ENCODE measurements around the gene CDH16. TPM values are rescaled to one million over a fixed set of nuclear protein-coding genes. Genes with fewer than 3 reads are reported as not detected.

CDH16 gene
- total and polyA plus RNA-seq, 2 experiments from 2014 or later = 3.2 to 4.4 TPM

DNA sequence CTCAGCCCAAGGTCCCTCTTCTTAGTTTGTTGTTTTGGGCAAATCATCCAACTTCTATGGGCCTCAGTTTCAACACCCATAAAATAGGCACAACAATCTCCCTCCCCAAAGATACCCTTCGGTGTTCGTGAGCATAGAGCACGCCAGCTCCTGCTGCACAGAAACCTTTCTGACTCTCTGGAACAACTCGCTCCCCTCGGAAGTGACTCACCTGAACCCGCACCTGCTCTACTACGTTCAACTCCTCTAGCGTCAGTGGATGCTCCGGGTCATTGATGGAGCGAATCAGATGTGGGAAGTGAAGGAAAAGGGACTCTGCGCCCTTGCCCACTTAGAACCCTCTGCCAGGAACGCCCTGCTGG lies 15.1 kb upstream of the CDH16 start:
- DNase-seq (ENCODE audit: low spot score) = peak; percentile 48
- H4K20me1 ChIP-seq (ENCODE audit: insufficient read depth, poor library complexity, severe bottlenecking) = no peaks in the 10 kb centered on the region
- TF ChIP-seq, protein P1, sequence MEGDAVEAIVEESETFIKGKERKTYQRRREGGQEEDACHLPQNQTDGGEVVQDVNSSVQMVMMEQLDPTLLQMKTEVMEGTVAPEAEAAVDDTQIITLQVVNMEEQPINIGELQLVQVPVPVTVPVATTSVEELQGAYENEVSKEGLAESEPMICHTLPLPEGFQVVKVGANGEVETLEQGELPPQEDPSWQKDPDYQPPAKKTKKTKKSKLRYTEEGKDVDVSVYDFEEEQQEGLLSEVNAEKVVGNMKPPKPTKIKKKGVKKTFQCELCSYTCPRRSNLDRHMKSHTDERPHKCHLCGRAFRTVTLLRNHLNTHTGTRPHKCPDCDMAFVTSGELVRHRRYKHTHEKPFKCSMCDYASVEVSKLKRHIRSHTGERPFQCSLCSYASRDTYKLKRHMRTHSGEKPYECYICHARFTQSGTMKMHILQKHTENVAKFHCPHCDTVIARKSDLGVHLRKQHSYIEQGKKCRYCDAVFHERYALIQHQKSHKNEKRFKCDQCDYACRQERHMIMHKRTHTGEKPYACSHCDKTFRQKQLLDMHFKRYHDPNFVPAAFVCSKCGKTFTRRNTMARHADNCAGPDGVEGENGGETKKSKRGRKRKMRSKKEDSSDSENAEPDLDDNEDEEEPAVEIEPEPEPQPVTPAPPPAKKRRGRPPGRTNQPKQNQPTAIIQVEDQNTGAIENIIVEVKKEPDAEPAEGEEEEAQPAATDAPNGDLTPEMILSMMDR (IDR thresholded peaks at IDR 0.05; ENCODE audit: poor library complexity) = no peak
- TF ChIP-seq EZH2 (IDR thresholded peaks at IDR 0.05; ENCODE audit: borderline replicate concordance) (no peak), EZH2phosphoT487 (IDR thresholded peaks at IDR 0.05; ENCODE audit: low read depth, severe bottlenecking, unreplicated experiment) (no peak)
- H3K4me2 ChIP-seq = peak overlapping the region; percentile 99
- peaks cover 22% of the 10 kb centered on the region for H3K4me1 ChIP-seq (ENCODE audit: insufficient read depth)
- H2AFZ ChIP-seq = peak overlapping the region; percentile 89
- 8% methylated on average over 12 of the region's 12 CpGs for WGBS (ENCODE audit: low lambda C conversion rate, missing lambda C conversion rate)
- no peaks in the 10 kb centered on the region for H3K9me2 ChIP-seq (replicated peaks; ENCODE audit: insufficient read depth)
- H3K27me3 ChIP-seq = no peaks in the 10 kb centered on the region
- H3K36me3 ChIP-seq (replicated peaks; ENCODE audit: insufficient read depth, low read depth) = no peaks in the 10 kb centered on the region
- no peaks in the 10 kb centered on the region for H3K9me3 ChIP-seq (ENCODE audit: low read depth)
- peak overlapping the region; percentile 69 for H3K4me3 ChIP-seq
- peaks cover 52% of the 10 kb centered on the region for H3K79me2 ChIP-seq
- peak overlapping the region; percentile 98 for H3K27ac ChIP-seq

DNA sequence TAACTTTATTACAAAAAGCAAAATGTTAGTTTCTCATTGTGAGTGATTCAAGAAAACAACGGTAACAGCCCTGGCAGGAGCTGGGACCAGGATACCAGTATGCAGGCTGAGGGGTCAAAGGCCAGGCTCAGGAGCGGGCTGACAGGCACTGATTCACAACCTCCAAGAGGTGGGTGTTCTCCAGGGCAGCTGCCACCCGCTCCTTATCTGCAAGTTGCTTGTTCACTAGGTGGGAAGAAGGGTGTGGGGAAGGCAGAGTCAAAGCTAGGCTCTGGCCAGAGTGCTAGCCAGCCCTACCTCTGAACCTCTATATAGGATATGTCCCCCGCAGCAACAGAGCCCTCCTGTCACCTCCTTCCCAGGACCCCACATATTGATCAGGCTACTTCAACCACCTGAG lies 13.4 kb upstream of the CDH16 start:
- Histone ChIP-seq H3K4me2 (no peak overlapping the region), H3K27ac (no peak overlapping the region), H3K4me3 (no peak overlapping the region), H3K36me3 (replicated peaks; ENCODE audit: insufficient read depth, low read depth) (no peaks in the 10 kb centered on the region), H3K27me3 (no peaks in the 10 kb centered on the region), H3K9me2 (replicated peaks; ENCODE audit: insufficient read depth) (no peaks in the 10 kb centered on the region), H4K20me1 (ENCODE audit: insufficient read depth, poor library complexity, severe bottlenecking) (no peaks in the 10 kb centered on the region), H3K4me1 (ENCODE audit: insufficient read depth) (peaks cover 22% of the 10 kb centered on the region), H2AFZ (no peak overlapping the region), H3K9me3 (ENCODE audit: low read depth) (no peaks in the 10 kb centered on the region), H3K79me2 (peaks cover 40% of the 10 kb centered on the region)
- no peak for DNase-seq (ENCODE audit: low spot score)
- no peak for TF ChIP-seq EZH2phosphoT487 (IDR thresholded peaks at IDR 0.05; ENCODE audit: low read depth, severe bottlenecking, unreplicated experiment)
- 93% methylated on average over 4 of the region's 4 CpGs for WGBS (ENCODE audit: low lambda C conversion rate, missing lambda C conversion rate)

DNA sequence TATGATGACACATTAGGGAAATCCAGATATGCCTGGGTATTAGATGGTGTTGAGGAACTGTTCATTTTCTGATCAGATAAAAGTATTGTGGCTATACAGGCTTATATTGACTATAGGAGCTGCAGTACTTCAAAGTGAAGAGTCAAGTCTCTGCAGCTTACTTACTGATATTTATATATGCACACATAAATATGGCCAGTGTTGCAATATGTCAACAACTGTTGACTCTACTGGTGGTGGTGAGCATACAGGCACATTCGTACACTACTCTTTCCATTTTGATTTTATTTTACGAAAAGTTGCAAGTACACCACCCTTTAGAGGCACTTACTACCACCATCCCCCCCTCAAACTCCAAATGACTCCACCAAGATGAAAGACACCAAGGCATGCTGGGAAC lies 13.0 kb upstream of the CDH16 start:
- Histone ChIP-seq H3K4me3 (no peak overlapping the region), H3K9me3 (ENCODE audit: low read depth) (no peaks in the 10 kb centered on the region), H3K27me3 (no peaks in the 10 kb centered on the region), H3K4me1 (ENCODE audit: insufficient read depth) (peaks cover 22% of the 10 kb centered on the region), H3K36me3 (replicated peaks; ENCODE audit: insufficient read depth, low read depth) (no peaks in the 10 kb centered on the region), H4K20me1 (ENCODE audit: insufficient read depth, poor library complexity, severe bottlenecking) (no peaks in the 10 kb centered on the region), H3K9me2 (replicated peaks; ENCODE audit: insufficient read depth) (no peaks in the 10 kb centered on the region), H3K79me2 (peaks cover 36% of the 10 kb centered on the region), H3K27ac (no peak overlapping the region), H3K4me2 (no peak overlapping the region), H2AFZ (no peak overlapping the region)
- no peak for DNase-seq (ENCODE audit: low spot score)
- TF ChIP-seq EZH2 (IDR thresholded peaks at IDR 0.05; ENCODE audit: borderline replicate concordance) (no peak), EZH2phosphoT487 (IDR thresholded peaks at IDR 0.05; ENCODE audit: low read depth, severe bottlenecking, unreplicated experiment) (no peak)
- TF ChIP-seq, protein P1 (IDR thresholded peaks at IDR 0.05; ENCODE audit: poor library complexity) = no peak
- 94% methylated on average over 2 of the region's 2 CpGs for WGBS (ENCODE audit: low lambda C conversion rate, missing lambda C conversion rate)

DNA sequence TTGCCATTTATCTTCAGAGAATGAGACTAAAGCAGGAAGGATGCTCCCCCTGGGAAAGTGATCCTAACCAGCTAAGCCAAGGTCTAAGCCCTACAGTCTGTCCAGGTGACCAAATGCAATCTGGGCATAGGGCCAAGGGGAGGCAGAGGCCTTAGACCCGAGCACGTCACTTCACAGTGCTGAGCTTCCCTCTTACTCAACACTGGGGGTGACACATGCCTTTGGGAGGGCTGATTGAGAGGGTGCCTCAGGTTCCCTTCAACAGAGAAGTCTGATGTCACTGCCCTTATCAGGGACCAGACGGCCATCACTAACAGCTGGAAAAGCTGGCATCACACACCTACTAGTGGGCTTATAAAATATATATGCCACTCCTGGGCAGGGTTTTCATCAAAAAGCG lies 11.5 kb upstream of the CDH16 start:
- Histone ChIP-seq H3K79me2 (peaks cover 21% of the 10 kb centered on the region), H3K4me2 (no peak overlapping the region), H3K9me2 (replicated peaks; ENCODE audit: insufficient read depth) (no peaks in the 10 kb centered on the region), H3K4me3 (no peak overlapping the region), H3K9me3 (ENCODE audit: low read depth) (no peaks in the 10 kb centered on the region), H4K20me1 (ENCODE audit: insufficient read depth, poor library complexity, severe bottlenecking) (no peaks in the 10 kb centered on the region), H3K27ac (peak overlapping the region; percentile 69), H3K27me3 (peaks cover 14% of the 10 kb centered on the region), H3K36me3 (replicated peaks; ENCODE audit: insufficient read depth, low read depth) (no peaks in the 10 kb centered on the region), H2AFZ (no peak overlapping the region), H3K4me1 (ENCODE audit: insufficient read depth) (peaks cover 11% of the 10 kb centered on the region)
- DNase-seq (ENCODE audit: low spot score) = peak; percentile 73
- no peak for TF ChIP-seq EZH2 (IDR thresholded peaks at IDR 0.05; ENCODE audit: borderline replicate concordance)
- TF ChIP-seq, protein P1 (IDR thresholded peaks at IDR 0.05; ENCODE audit: poor library complexity) = no peak
- no peak for TF ChIP-seq EZH2phosphoT487 (IDR thresholded peaks at IDR 0.05; ENCODE audit: low read depth, severe bottlenecking, unreplicated experiment)
- WGBS (ENCODE audit: low lambda C conversion rate, missing lambda C conversion rate) = 78% methylated on average over 4 of the region's 4 CpGs

Measured in hepatocyte (in vitro differentiated cells).